ENCODE results near the gene NCKIPSD. TPM values are rescaled to one million over a fixed set of nuclear protein-coding genes. Genes with fewer than 3 reads are reported as not detected.

The NCKIPSD gene
- total RNA-seq, 1 experiment from 2014 or later = 46.0 TPM

GRCh38 chr3:48630833-48631232, 54.9 kb downstream of the NCKIPSD start:
- WGBS (ENCODE audit: extremely low coverage, insufficient read length, low lambda C conversion rate) = no CpG with 5 or more reads among the region's 12 CpGs
- Mint-ChIP-seq H3K36me3 (ENCODE audit: insufficient read depth in 1 of 3, low read depth in 3 of 3) (peaks cover 45 to 73% (median 72%) of the 10 kb centered on the region in 3 experiments), H3K4me3 (no peak overlapping the region), H3K27me3 (ENCODE audit: low read depth) (peaks cover 1% of the 10 kb centered on the region; the same call in 1 of the 2 replicates), H3K9me3 (no peaks in the 10 kb centered on the region), H3K4me1 (peaks cover 6 to 8% of the 10 kb centered on the region in 2 experiments), H3K27ac (no peak overlapping the region)
- H3T11ph ChIP-seq (ENCODE audit: low read length) = no peak overlapping the region
- peaks cover 6% of the 10 kb centered on the region for H3K23me2 ChIP-seq (ENCODE audit: insufficient read length, low read depth, low read length, poor library complexity, severe bottlenecking)
- no peak overlapping the region for H4K8ac ChIP-seq (replicated peaks; ENCODE audit: insufficient read length, low read depth, low read length)
- H4K5ac ChIP-seq (ENCODE audit: insufficient read length, low read depth, low read length) = no peak overlapping the region
- H3K56ac ChIP-seq (ENCODE audit: insufficient read length, low read depth, low read length) = no peak overlapping the region
- no peak overlapping the region for H2BK15ac ChIP-seq (ENCODE audit: low read depth, low read length)
- no peaks in the 10 kb centered on the region for H3K79me2 ChIP-seq (ENCODE audit: insufficient read depth, low read length)
- no peak overlapping the region; the same call in 1 of the 2 replicates for H3K14ac ChIP-seq (ENCODE audit: insufficient read depth, low read length)
- no peak overlapping the region for H3K4ac ChIP-seq (ENCODE audit: low read depth, low read length)
- no peak overlapping the region for H2AFZ ChIP-seq (ENCODE audit: low read length)
- no peak overlapping the region for H3K27ac ChIP-seq (ENCODE audit: insufficient read length, low read depth, low read length)
- no peak overlapping the region for H4K91ac ChIP-seq (ENCODE audit: insufficient read length, low read depth, low read length)
- TF ChIP-seq CTCF (conservative IDR thresholded peaks at IDR 0.05) = no peak
- no peak overlapping the region for H3K23ac ChIP-seq (ENCODE audit: insufficient read length, low read depth, low read length)
- no peak overlapping the region for H2BK20ac ChIP-seq (ENCODE audit: low read depth, low read length, poor library complexity, severe bottlenecking)
- H2BK5ac ChIP-seq (ENCODE audit: insufficient read length, low read length) = no peak overlapping the region
- H3K9ac ChIP-seq (ENCODE audit: extremely low read depth, insufficient read length, low read length) = no peak overlapping the region
- H3K4me2 ChIP-seq (ENCODE audit: insufficient read depth, insufficient read length, low read length) = no peak overlapping the region
- H3K18ac ChIP-seq (ENCODE audit: insufficient read length, low read depth, low read length) = no peak overlapping the region
- no peaks in the 10 kb centered on the region for H4K20me1 ChIP-seq (ENCODE audit: control insufficient read depth, insufficient read depth, insufficient read length)
- H3K9me3 ChIP-seq (ENCODE audit: control insufficient read depth, low read depth, low read length) = no peaks in the 10 kb centered on the region
- DNase-seq = no peak
- H3K79me1 ChIP-seq (ENCODE audit: insufficient read depth, low read depth, low read length, poor library complexity, severe bottlenecking) = no peaks in the 10 kb centered on the region
- H3K4me1 ChIP-seq (ENCODE audit: insufficient read depth, low read length) = no peaks in the 10 kb centered on the region; the same call in 1 of the 2 replicates
- H2AK5ac ChIP-seq (ENCODE audit: insufficient read length, low read length) = no peak overlapping the region
- H3K27me3 ChIP-seq (ENCODE audit: insufficient read depth, low read length) = no peaks in the 10 kb centered on the region
- H2BK120ac ChIP-seq (ENCODE audit: low read depth, low read length, poor library complexity, severe bottlenecking) = no peak overlapping the region
- no peak overlapping the region for H2BK12ac ChIP-seq (ENCODE audit: insufficient read length, low read depth, low read length)

Measured in H9 (cell line).